Bronchial epithelial cell (primary cell): ENCODE results near the gene SERINC1. TPM values are rescaled to one million over a fixed set of nuclear protein-coding genes. Genes with fewer than 3 reads are reported as not detected.
A peak's percentile ranks its signal among the peaks of the same experiment; 100 is the strongest.

Experiments
- DNase-seq: peaks from one replicate; pipeline ENCODE4 v3.0.0-alpha.2; 2010; ENCODE audit warnings: low read depth
- FAIRE-seq: peaks from 2 replicates; lab custom pipeline; 2011; peaks lifted over from hg19 to GRCh38; lab: Jason Lieb, UNC
- H3K27me3 ChIP-seq: 2 replicates; pipeline ENCODE4 v1.5.1; 2011; ENCODE audit warnings: low read length; ENCODE audit not compliant: control insufficient read depth, insufficient read depth
- H3K36me3 ChIP-seq: 2 replicates; pipeline ENCODE4 v1.5.1; 2011; ENCODE audit warnings: low read length; ENCODE audit not compliant: control insufficient read depth, insufficient read depth
- H3K4me3 ChIP-seq: 2 replicates; pipeline ENCODE4 v1.5.1; 2011; ENCODE audit warnings: mild to moderate bottlenecking, low read depth, low read length, control low read depth
- CTCF ChIP-seq: IDR thresholded peaks from 2 replicates; pipeline ENCODE4 v1.5.1; 2011; ENCODE audit warnings: mild to moderate bottlenecking, moderate library complexity, low read length, control low read depth, inconsistent platforms; ENCODE audit not compliant: insufficient read depth, severe bottlenecking
- total RNA-seq: library from RNA; depleted of rRNA; stranded (reverse); fragments of >200 nt; gene quantifications from 2 replicates; pipeline ENCODE4 v1.2.1, GENCODE V29; 2014

The SERINC1 gene
- total RNA-seq, 1 donor from 2014 or later: 205 TPM

GRCh38 chr6:122404444-122404843, 67.2 kb downstream of the SERINC1 start:
- Histone ChIP-seq H3K36me3 (no peaks in the 10 kb centered on the region), H3K27me3 (no peaks in the 10 kb centered on the region), H3K4me3 (no peak overlapping the region)
- DNase-seq (no peak), FAIRE-seq (no peak)
- TF ChIP-seq CTCF: no peak

GRCh38 chr6:122401104-122401503, 70.5 kb downstream of the SERINC1 start:
- TF ChIP-seq CTCF: no peak
- H3K36me3 ChIP-seq: no peaks in the 10 kb centered on the region
- no peaks in the 10 kb centered on the region for H3K27me3 ChIP-seq
- DNase-seq (no peak), FAIRE-seq (no peak)
- no peak overlapping the region for H3K4me3 ChIP-seq

- Histone ChIP-seq H3K4me3 (peak overlapping the region; percentile 100), H3K27me3 (no peaks in the 10 kb centered on the region), H3K36me3 (no peaks in the 10 kb centered on the region)
- no peak for FAIRE-seq
- TF ChIP-seq CTCF: no peak
- DNase-seq: peak; percentile 5
Observed at GRCh38 chr6:122400462-122401089, 71.0 kb downstream of the SERINC1 start.

GRCh38 chr6:122400121-122400450, 71.5 kb downstream of the SERINC1 start:
- peak overlapping the region; percentile 100 for H3K4me3 ChIP-seq
- TF ChIP-seq CTCF: no peak
- DNase-seq (peak; percentile 3), FAIRE-seq (no peak)
- H3K27me3 ChIP-seq: no peaks in the 10 kb centered on the region
- H3K36me3 ChIP-seq: no peaks in the 10 kb centered on the region

DNA sequence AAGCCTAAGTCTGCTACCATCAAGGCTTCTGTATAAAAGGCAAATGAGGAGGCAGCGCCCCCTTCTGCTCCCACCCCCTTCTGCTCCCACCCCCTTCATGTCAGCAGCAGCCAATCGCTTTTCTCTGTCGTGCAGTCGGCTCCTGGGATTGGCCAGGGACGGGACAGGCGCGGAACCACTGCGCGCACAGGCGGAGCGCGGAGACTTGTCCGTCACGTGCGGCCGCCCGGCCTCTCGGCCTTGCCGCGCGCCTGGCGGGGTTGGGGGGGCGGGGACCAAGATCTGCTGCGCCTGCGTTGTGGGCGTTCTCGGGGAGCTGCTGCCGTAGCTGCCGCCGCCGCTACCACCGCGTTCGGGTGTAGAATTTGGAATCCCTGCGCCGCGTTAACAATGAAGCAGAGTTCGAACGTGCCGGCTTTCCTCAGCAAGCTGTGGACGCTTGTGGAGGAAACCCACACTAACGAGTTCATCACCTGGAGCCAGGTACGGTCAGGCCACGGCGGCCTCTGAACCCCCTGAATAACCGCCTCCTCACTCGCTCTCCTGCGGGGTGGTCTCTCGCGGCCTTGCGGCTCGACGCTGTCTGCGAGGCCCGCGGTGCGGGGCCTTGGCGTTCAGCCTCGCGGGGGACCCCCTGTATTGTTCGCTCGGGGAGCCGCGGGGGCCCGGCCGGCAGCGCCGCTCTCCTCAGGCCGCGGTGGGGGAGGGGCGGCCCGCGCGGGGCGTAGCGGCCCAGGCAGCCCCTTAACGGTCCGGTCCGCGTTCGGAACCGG, 72.1 kb downstream of the SERINC1 start, which contains the start of gene HSF2:
TSS of gene HSF2 (plus strand) at position 305 of the 773 bp plus-strand sequence. CDS start at position 391, 86 bp downstream.
- peak; percentile 97 for DNase-seq
- no peak for FAIRE-seq
- no peaks in the 10 kb centered on the region for H3K27me3 ChIP-seq
- peak; percentile 30 for TF ChIP-seq CTCF
- peak within 1 kb of the TSS; percentile 100 for H3K4me3 ChIP-seq
- no peaks in the 10 kb centered on the region for H3K36me3 ChIP-seq

GRCh38 chr6:122399055-122399347, 72.6 kb downstream of the SERINC1 start:
- DNase-seq: no peak
- Histone ChIP-seq H3K27me3 (no peaks in the 10 kb centered on the region), H3K4me3 (no peak overlapping the region), H3K36me3 (no peaks in the 10 kb centered on the region)
- FAIRE-seq: no peak
- TF ChIP-seq CTCF: no peak
